NCI-H226 (cell line): ENCODE data around the gene CRTC3.
A peak's percentile ranks its signal among the peaks of the same experiment; 100 is the strongest.
"Not testable (repeated sequence)": the region's sequence is repeated elsewhere in the genome, so short reads cannot be mapped to it uniquely, and the experiment has no call there.

Source experiments
- DNase-seq: peaks from one replicate; pipeline ENCODE4 v3.0.0-alpha.2; 2015

The CRTC3 gene

GRCh38 chr15:90529371-90530249, at the start of gene CRTC3:
CRTC3 (plus strand) TSS chr15:90529923; CDS start chr15:90530072, 149 bp downstream.
- DNase-seq, result peak; percentile 63

- no peak for DNase-seq
Observed at GRCh38 chr15:90481023-90481422, 48.7 kb upstream of the CRTC3 start.

GRCh38 chr15:90482124-90483011, 47.4 kb upstream of the CRTC3 start:
- DNase-seq, result no peak

GRCh38 chr15:90483012-90483307, 46.8 kb upstream of the CRTC3 start:
- DNase-seq, result no peak

- no peak for DNase-seq
Observed at GRCh38 chr15:90483637-90484036, 46.1 kb upstream of the CRTC3 start.

- no peak for DNase-seq
Observed at GRCh38 chr15:90487186-90487585, 42.5 kb upstream of the CRTC3 start.

GRCh38 chr15:90489514-90489913, 40.2 kb upstream of the CRTC3 start:
- DNase-seq, result no peak

- DNase-seq, result no peak
Observed at GRCh38 chr15:90489944-90490343, 39.8 kb upstream of the CRTC3 start.

- DNase-seq, result no peak
Observed at GRCh38 chr15:90493647-90494046, 36.1 kb upstream of the CRTC3 start.

GRCh38 chr15:90495067-90495466, 34.7 kb upstream of the CRTC3 start:
- DNase-seq, result no peak

- DNase-seq, result no peak
Observed at GRCh38 chr15:90496791-90497190, 32.9 kb upstream of the CRTC3 start.

- no peak for DNase-seq
Observed at GRCh38 chr15:90497376-90497775, 32.3 kb upstream of the CRTC3 start.

- no peak for DNase-seq
Observed at GRCh38 chr15:90497912-90498311, 31.8 kb upstream of the CRTC3 start.

GRCh38 chr15:90500171-90500570, 29.6 kb upstream of the CRTC3 start:
- DNase-seq, result no peak

- no peak for DNase-seq
Observed at GRCh38 chr15:90501898-90502297, 27.8 kb upstream of the CRTC3 start.

GRCh38 chr15:90510781-90511180, 18.9 kb upstream of the CRTC3 start:
- DNase-seq, result not testable (repeated sequence)

- not testable (repeated sequence) for DNase-seq
Observed at GRCh38 chr15:90511211-90511618, 18.5 kb upstream of the CRTC3 start.

- no peak for DNase-seq
Observed at GRCh38 chr15:90512276-90512675, 17.4 kb upstream of the CRTC3 start.

GRCh38 chr15:90512981-90513380, 16.7 kb upstream of the CRTC3 start:
- no peak for DNase-seq

GRCh38 chr15:90513448-90513847, 16.3 kb upstream of the CRTC3 start:
- DNase-seq, result no peak

GRCh38 chr15:90513893-90514292, 15.8 kb upstream of the CRTC3 start:
- DNase-seq, result not testable (repeated sequence)

- DNase-seq, result peak; percentile 14
Observed at GRCh38 chr15:90519688-90520087, 10.0 kb upstream of the CRTC3 start.

GRCh38 chr15:90520365-90520764, 9.4 kb upstream of the CRTC3 start:
- no peak for DNase-seq

GRCh38 chr15:90523373-90523772, 6.3 kb upstream of the CRTC3 start:
- no peak for DNase-seq
